ENCODE data around the gene TREML2. TPM values are rescaled to one million over a fixed set of nuclear protein-coding genes. Genes with fewer than 3 reads are reported as not detected.

The TREML2 gene
- total RNA-seq, 4 donors from 2014 or later = 0.09 to 0.10 TPM; not detected in 2

- DNase-seq (no peak), ATAC-seq (no peak)
- peaks cover 0 to 12% of the 10 kb centered on the region in 2 donors for H3K36me3 ChIP-seq
- TF ChIP-seq POLR2A (IDR thresholded peaks at IDR 0.05) = no peak
- no peak overlapping the region for H3K27ac ChIP-seq
- H3K4me1 ChIP-seq = no peaks in the 10 kb centered on the region
- intact Hi-C loops (cut with DNase I; ENCODE audit: low total_unique reads) = no loop called here
- H3K27me3 ChIP-seq = no peaks in the 10 kb centered on the region
- H3K4me3 ChIP-seq = no peak overlapping the region
- no peaks in the 10 kb centered on the region for H3K9me3 ChIP-seq
- in situ Hi-C loops (cut with MboI; ENCODE audit: low sequenced_read_pairs in 4 of 4) = no loop called here
These were observed 53.0 kb downstream of the TREML2 start for GRCh38 chr6:41147917-41148316.

Other genes with a start within 250 kb of the TREML2 start
- gene UNC5CL, start 161.9 kb downstream of the TREML2 start, total RNA-seq = under 1 TPM; 0.20 to 0.52 (median 0.29) TPM
- not detected for gene TSPO2, start 158.7 kb downstream of the TREML2 start, total RNA-seq
- gene APOBEC2, start 147.9 kb downstream of the TREML2 start, total RNA-seq = 100 to 1,000 TPM in 2 of 4 donors, 10 to 100 TPM in 2; 93.9 to 315 (median 106) TPM
- gene OARD1, start 128.8 kb downstream of the TREML2 start, total RNA-seq = 10 to 100 TPM; 14.3 to 20.2 (median 15.1) TPM
- 10 to 100 TPM in 2 of 4 donors, 1 to 10 TPM in 2; 7.2 to 11.6 (median 9.7) TPM for gene NFYA, start 128.2 kb downstream of the TREML2 start, total RNA-seq
- gene TREML1, start 46.8 kb downstream of the TREML2 start, total RNA-seq = not detected
- gene TREM2, start 38.0 kb downstream of the TREML2 start, total RNA-seq = under 1 TPM in 2 of 4 donors, not detected in 2; 0.46 to 0.53 TPM
- gene TREML4, start 27.2 kb upstream of the TREML2 start, total RNA-seq = not detected
- 1 to 10 TPM in 1 of 4 donors, under 1 TPM in 1, not detected in 2; 0.95 to 2.6 TPM for gene TREM1, start 85.5 kb upstream of the TREML2 start, total RNA-seq
- gene NCR2, start 134.5 kb upstream of the TREML2 start, total RNA-seq = not detected